ENCODE results near the gene ROBO2. TPM values are rescaled to one million over a fixed set of nuclear protein-coding genes. Genes with fewer than 3 reads are reported as not detected.

The ROBO2 gene
- total and polyA plus RNA-seq, 2 experiments from 2014 or later: 1.5 to 7.8 TPM

- H3K27ac Mint-ChIP-seq: no peak overlapping the region
- H3K9me2 ChIP-seq (ENCODE audit: insufficient read depth): no peaks in the 10 kb centered on the region
- no peaks in the 10 kb centered on the region for H3K27me3 Mint-ChIP-seq (ENCODE audit: insufficient read depth, low read depth, poor library complexity)
- no peaks in the 10 kb centered on the region for H3K36me3 ChIP-seq (ENCODE audit: insufficient read depth)
- no peak overlapping the region for H3K4me3 Mint-ChIP-seq
- no peaks in the 10 kb centered on the region for H3F3A ChIP-seq (replicated peaks; ENCODE audit: low read depth)
- H3K27me3 ChIP-seq (ENCODE audit: insufficient read depth): no peaks in the 10 kb centered on the region
- no peaks in the 10 kb centered on the region for H3K36me3 Mint-ChIP-seq (ENCODE audit: low read depth)
- peaks cover 26% of the 10 kb centered on the region; the same call in 2 of the 3 replicates for H3K4me1 Mint-ChIP-seq
- H3K27ac ChIP-seq (ENCODE audit: low read depth): no peak overlapping the region
- no peaks in the 10 kb centered on the region for H4K20me1 ChIP-seq (replicated peaks; ENCODE audit: insufficient read depth)
- no peak overlapping the region for H2AFZ ChIP-seq
- no peak for ATAC-seq
- no peaks in the 10 kb centered on the region for H3K9me3 Mint-ChIP-seq
- peaks cover 8% of the 10 kb centered on the region for H3K4me1 ChIP-seq (ENCODE audit: insufficient read depth)
- no peak overlapping the region for H3K4me2 ChIP-seq
- TF ChIP-seq, protein P1, sequence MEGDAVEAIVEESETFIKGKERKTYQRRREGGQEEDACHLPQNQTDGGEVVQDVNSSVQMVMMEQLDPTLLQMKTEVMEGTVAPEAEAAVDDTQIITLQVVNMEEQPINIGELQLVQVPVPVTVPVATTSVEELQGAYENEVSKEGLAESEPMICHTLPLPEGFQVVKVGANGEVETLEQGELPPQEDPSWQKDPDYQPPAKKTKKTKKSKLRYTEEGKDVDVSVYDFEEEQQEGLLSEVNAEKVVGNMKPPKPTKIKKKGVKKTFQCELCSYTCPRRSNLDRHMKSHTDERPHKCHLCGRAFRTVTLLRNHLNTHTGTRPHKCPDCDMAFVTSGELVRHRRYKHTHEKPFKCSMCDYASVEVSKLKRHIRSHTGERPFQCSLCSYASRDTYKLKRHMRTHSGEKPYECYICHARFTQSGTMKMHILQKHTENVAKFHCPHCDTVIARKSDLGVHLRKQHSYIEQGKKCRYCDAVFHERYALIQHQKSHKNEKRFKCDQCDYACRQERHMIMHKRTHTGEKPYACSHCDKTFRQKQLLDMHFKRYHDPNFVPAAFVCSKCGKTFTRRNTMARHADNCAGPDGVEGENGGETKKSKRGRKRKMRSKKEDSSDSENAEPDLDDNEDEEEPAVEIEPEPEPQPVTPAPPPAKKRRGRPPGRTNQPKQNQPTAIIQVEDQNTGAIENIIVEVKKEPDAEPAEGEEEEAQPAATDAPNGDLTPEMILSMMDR (conservative IDR thresholded peaks at IDR 0.05; ENCODE audit: low read depth in 2 of 2): no peak
- no peak for TF ChIP-seq EZH2 (IDR thresholded peaks at IDR 0.05; ENCODE audit: low read depth, unreplicated experiment)
- no peak for TF ChIP-seq STAT1 (IDR thresholded peaks at IDR 0.05; ENCODE audit: unreplicated experiment)
- no peak for TF ChIP-seq NANOG (IDR thresholded peaks at IDR 0.05; ENCODE audit: borderline replicate concordance)
- no peak for TF ChIP-seq POLR2AphosphoS5 (IDR thresholded peaks at IDR 0.05; ENCODE audit: low read depth)
- DNase-seq (ENCODE audit: low spot score): no peak
- H3K4me3 ChIP-seq: no peak overlapping the region
- no peaks in the 10 kb centered on the region for H3K79me2 ChIP-seq (replicated peaks; ENCODE audit: insufficient read depth)
These were observed 486.7 kb downstream of the ROBO2 start for GRCh38 chr3:77526573-77527113.

- Histone ChIP-seq H2AFZ (no peak overlapping the region), H3K4me3 (no peak overlapping the region), H3K27ac (ENCODE audit: low read depth) (no peak overlapping the region), H4K20me1 (replicated peaks; ENCODE audit: insufficient read depth) (no peaks in the 10 kb centered on the region), H3K36me3 (ENCODE audit: insufficient read depth) (no peaks in the 10 kb centered on the region), H3K9me2 (ENCODE audit: insufficient read depth) (no peaks in the 10 kb centered on the region), H3K27me3 (ENCODE audit: insufficient read depth) (no peaks in the 10 kb centered on the region), H3K4me2 (no peak overlapping the region), H3K4me1 (ENCODE audit: insufficient read depth) (peaks cover 8% of the 10 kb centered on the region), H3K79me2 (replicated peaks; ENCODE audit: insufficient read depth) (no peaks in the 10 kb centered on the region), H3F3A (replicated peaks; ENCODE audit: low read depth) (no peaks in the 10 kb centered on the region)
- Mint-ChIP-seq H3K4me1 (peaks cover 21% of the 10 kb centered on the region; the same call in 2 of the 3 replicates), H3K9me3 (peaks cover 6% of the 10 kb centered on the region; the same call in 2 of the 3 replicates), H3K27me3 (ENCODE audit: insufficient read depth, low read depth, poor library complexity) (no peaks in the 10 kb centered on the region), H3K27ac (no peak overlapping the region), H3K36me3 (ENCODE audit: low read depth) (peaks cover 6% of the 10 kb centered on the region; the same call in 1 of the 3 replicates), H3K4me3 (no peak overlapping the region)
- DNase-seq (ENCODE audit: low spot score) (no peak), ATAC-seq (no peak)
- no peak for TF ChIP-seq ETS1 (IDR thresholded peaks at IDR 0.05)
- no peak for TF ChIP-seq EZH2phosphoT487 (IDR thresholded peaks at IDR 0.05; ENCODE audit: unreplicated experiment)
- no peak for TF ChIP-seq EZH2 (IDR thresholded peaks at IDR 0.05; ENCODE audit: low read depth, unreplicated experiment)
- no peak for TF ChIP-seq JUNB (IDR thresholded peaks at IDR 0.05; ENCODE audit: unreplicated experiment)
- TF ChIP-seq ZNF114 (CRISPR knock-in tag; IDR thresholded peaks at IDR 0.05): no peak
- no peak for TF ChIP-seq POLR2AphosphoS5 (IDR thresholded peaks at IDR 0.05; ENCODE audit: low read depth)
- TF ChIP-seq, protein P2, sequence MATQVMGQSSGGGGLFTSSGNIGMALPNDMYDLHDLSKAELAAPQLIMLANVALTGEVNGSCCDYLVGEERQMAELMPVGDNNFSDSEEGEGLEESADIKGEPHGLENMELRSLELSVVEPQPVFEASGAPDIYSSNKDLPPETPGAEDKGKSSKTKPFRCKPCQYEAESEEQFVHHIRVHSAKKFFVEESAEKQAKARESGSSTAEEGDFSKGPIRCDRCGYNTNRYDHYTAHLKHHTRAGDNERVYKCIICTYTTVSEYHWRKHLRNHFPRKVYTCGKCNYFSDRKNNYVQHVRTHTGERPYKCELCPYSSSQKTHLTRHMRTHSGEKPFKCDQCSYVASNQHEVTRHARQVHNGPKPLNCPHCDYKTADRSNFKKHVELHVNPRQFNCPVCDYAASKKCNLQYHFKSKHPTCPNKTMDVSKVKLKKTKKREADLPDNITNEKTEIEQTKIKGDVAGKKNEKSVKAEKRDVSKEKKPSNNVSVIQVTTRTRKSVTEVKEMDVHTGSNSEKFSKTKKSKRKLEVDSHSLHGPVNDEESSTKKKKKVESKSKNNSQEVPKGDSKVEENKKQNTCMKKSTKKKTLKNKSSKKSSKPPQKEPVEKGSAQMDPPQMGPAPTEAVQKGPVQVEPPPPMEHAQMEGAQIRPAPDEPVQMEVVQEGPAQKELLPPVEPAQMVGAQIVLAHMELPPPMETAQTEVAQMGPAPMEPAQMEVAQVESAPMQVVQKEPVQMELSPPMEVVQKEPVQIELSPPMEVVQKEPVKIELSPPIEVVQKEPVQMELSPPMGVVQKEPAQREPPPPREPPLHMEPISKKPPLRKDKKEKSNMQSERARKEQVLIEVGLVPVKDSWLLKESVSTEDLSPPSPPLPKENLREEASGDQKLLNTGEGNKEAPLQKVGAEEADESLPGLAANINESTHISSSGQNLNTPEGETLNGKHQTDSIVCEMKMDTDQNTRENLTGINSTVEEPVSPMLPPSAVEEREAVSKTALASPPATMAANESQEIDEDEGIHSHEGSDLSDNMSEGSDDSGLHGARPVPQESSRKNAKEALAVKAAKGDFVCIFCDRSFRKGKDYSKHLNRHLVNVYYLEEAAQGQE (IDR thresholded peaks at IDR 0.05; ENCODE audit: unreplicated experiment): no peak
- no peak for TF ChIP-seq CREB1 (CRISPR knock-in tag; IDR thresholded peaks at IDR 0.05; ENCODE audit: low read depth)
- no peak for TF ChIP-seq ZNF331 (CRISPR knock-in tag; IDR thresholded peaks at IDR 0.05; ENCODE audit: low read depth)
These were observed 489.6 kb downstream of the ROBO2 start for GRCh38 chr3:77529522-77529921.
